Glutamatergic neuron (in vitro differentiated cells): ENCODE data around the gene CENPN. TPM values are rescaled to one million over a fixed set of nuclear protein-coding genes. Genes with fewer than 3 reads are reported as not detected.

Experiments used
- DNase-seq: peaks from one replicate; pipeline ENCODE4 v3.0.0; 2022
- H3K27ac Mint-ChIP-seq: one replicate; pipeline ENCODE4 v1.8.0; 2020; ENCODE audit warnings: mild to moderate bottlenecking, mixed read lengths, inconsistent platforms; ENCODE audit not compliant: unreplicated experiment
- H3K27me3 Mint-ChIP-seq: one replicate; pipeline ENCODE4 v1.8.0; 2020; ENCODE audit warnings: mild to moderate bottlenecking, moderate library complexity, mixed read lengths, inconsistent platforms; ENCODE audit not compliant: unreplicated experiment
- H3K36me3 Mint-ChIP-seq: one replicate; pipeline ENCODE4 v1.8.0; 2020; ENCODE audit warnings: mild to moderate bottlenecking, mixed read lengths, inconsistent platforms; ENCODE audit not compliant: unreplicated experiment
- H3K4me1 Mint-ChIP-seq: one replicate; pipeline ENCODE4 v1.8.0; 2020; ENCODE audit warnings: mild to moderate bottlenecking, low read depth, mixed read lengths, inconsistent platforms; ENCODE audit not compliant: unreplicated experiment
- H3K4me3 Mint-ChIP-seq: one replicate; pipeline ENCODE4 v1.8.0; 2020; ENCODE audit warnings: mild to moderate bottlenecking, mixed read lengths, inconsistent platforms; ENCODE audit not compliant: unreplicated experiment
- H3K9me3 Mint-ChIP-seq: one replicate; pipeline ENCODE4 v1.8.0; 2020; ENCODE audit warnings: mild to moderate bottlenecking, moderate library complexity, mixed read lengths, inconsistent platforms; ENCODE audit not compliant: unreplicated experiment
- CTCF ChIP-seq: fragments of 200-600 bp; sonication (generic); IDR thresholded peaks from one replicate; pipeline ENCODE4 v1.5.0; 2021; ENCODE audit not compliant: partially characterized antibody, unreplicated experiment
- total RNA-seq: library from RNA; stranded (reverse); fragmentation: NEBNext Ultra II Directional; extraction: Animal tissue kit (Norgen Biotek cat#: 25700); gene quantifications from one replicate; pipeline ENCODE4 v1.2.1, GENCODE V29; 2021; ENCODE audit not compliant: unreplicated experiment

Gene CENPN
- total RNA-seq, 1 donor from 2014 or later: 9.2 TPM

GRCh38 chr16:81073560-81074330 is 66.7 kb downstream of the CENPN start:
- Mint-ChIP-seq H3K4me1 (peaks cover 2% of the 10 kb centered on the region), H3K27ac (no peak overlapping the region), H3K4me3 (no peak overlapping the region), H3K27me3 (no peaks in the 10 kb centered on the region), H3K9me3 (no peaks in the 10 kb centered on the region), H3K36me3 (no peaks in the 10 kb centered on the region)
- DNase-seq: no peak
- no peak for TF ChIP-seq CTCF

DNA sequence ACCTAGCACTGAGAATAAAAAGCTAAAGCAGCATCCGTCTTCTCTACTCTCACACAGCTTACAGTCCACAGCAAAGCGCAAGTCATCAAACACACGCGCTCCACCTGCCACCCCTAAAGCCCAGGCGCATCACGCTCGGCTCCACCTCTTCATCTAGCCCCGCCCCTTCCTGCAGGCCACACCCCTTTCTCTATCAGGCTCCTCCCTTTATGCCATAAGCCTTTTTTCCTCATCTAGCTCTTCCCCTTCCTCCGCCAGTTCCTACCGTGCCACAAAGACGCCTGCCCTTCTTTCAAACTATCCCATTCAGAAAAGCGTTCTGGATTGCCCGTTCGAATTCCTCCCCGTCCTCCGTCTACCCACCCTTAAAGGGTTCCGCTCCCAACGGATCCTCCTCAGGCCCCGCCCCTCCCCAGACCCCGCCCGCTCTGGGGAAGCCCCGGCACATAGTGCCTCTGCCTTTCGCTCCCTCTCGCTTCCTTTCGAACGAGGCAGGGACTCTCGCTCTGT is 69.6 kb downstream of the CENPN start:
- H3K27ac Mint-ChIP-seq: no peak overlapping the region
- no peak overlapping the region for H3K4me3 Mint-ChIP-seq
- no peaks in the 10 kb centered on the region for H3K9me3 Mint-ChIP-seq
- H3K27me3 Mint-ChIP-seq: no peaks in the 10 kb centered on the region
- peaks cover 2% of the 10 kb centered on the region for H3K4me1 Mint-ChIP-seq
- DNase-seq: peak; percentile 89
- H3K36me3 Mint-ChIP-seq: no peaks in the 10 kb centered on the region
- TF ChIP-seq CTCF: no peak

GRCh38 chr16:81077076-81077940 is 70.3 kb downstream of the CENPN start, which contains the start of gene C16orf46:
C16orf46 (minus strand) TSS chr16:81077238; CDS start chr16:81063955, 13,283 bp downstream.
- Mint-ChIP-seq H3K36me3 (no peaks in the 10 kb centered on the region), H3K4me3 (no peak within 1 kb of the TSS), H3K27ac (peak within 1 kb of the TSS; percentile 38), H3K9me3 (peaks cover 2% of the 10 kb centered on the region), H3K27me3 (no peaks in the 10 kb centered on the region), H3K4me1 (peaks cover 2% of the 10 kb centered on the region)
- no peak for TF ChIP-seq CTCF
- peak; percentile 99 for DNase-seq

DNA sequence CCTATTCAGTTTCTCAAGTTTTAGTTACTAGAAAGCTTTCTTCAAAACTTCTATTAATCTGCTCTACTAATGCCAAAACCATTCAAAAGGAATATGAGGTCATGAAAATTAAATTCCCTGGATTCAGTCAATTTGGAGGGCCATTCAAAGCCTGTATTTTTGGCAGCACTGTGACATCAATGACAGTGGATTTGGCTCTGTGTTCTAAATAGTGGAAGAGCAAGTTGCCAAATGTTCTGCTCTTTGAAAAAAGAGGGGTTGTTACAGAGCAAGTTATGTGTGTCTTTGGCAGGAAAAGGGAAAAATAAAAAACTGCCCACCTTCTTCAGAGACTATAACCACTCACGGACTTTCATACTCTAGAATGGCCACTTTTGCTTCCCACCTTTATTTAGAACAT is 73.2 kb downstream of the CENPN start:
- H3K36me3 Mint-ChIP-seq: no peaks in the 10 kb centered on the region
- TF ChIP-seq CTCF: no peak
- no peaks in the 10 kb centered on the region for H3K27me3 Mint-ChIP-seq
- DNase-seq: no peak
- H3K4me1 Mint-ChIP-seq: peaks cover 2% of the 10 kb centered on the region
- H3K9me3 Mint-ChIP-seq: peaks cover 2% of the 10 kb centered on the region
- H3K4me3 Mint-ChIP-seq: no peak overlapping the region
- H3K27ac Mint-ChIP-seq: no peak overlapping the region

- no peaks in the 10 kb centered on the region for H3K36me3 Mint-ChIP-seq
- H3K9me3 Mint-ChIP-seq: peaks cover 2% of the 10 kb centered on the region
- no peak for TF ChIP-seq CTCF
- no peak overlapping the region for H3K27ac Mint-ChIP-seq
- no peak for DNase-seq
- H3K27me3 Mint-ChIP-seq: no peaks in the 10 kb centered on the region
- no peak overlapping the region for H3K4me3 Mint-ChIP-seq
- H3K4me1 Mint-ChIP-seq: peaks cover 2% of the 10 kb centered on the region
Measured at GRCh38 chr16:81081014-81081413, 74.0 kb downstream of the CENPN start.
